Osteoblast (primary cell): ENCODE data around the gene ACSM4. TPM values are rescaled to one million over a fixed set of nuclear protein-coding genes. Genes with fewer than 3 reads are reported as not detected.

Experiments
- DNase-seq: peaks from one replicate; pipeline ENCODE4 v3.0.0; 2011; ENCODE audit warnings: low spot score, mixed read lengths; ENCODE audit not compliant: insufficient read length; ENCODE audit errors: missing footprints
- H2AFZ ChIP-seq: 2 replicates; pipeline ENCODE4 v1.6.0; 2011; ENCODE audit warnings: mild to moderate bottlenecking, low read length
- H3K27ac ChIP-seq: 2 replicates; pipeline ENCODE4 v1.5.1; 2011; ENCODE audit warnings: mild to moderate bottlenecking, low read depth, low read length, moderate library complexity
- H3K27me3 ChIP-seq: 2 replicates; pipeline ENCODE4 v1.6.0; 2012; ENCODE audit warnings: mild to moderate bottlenecking, control low read depth, inconsistent platforms, low read length, moderate library complexity; ENCODE audit not compliant: insufficient read depth
- H3K36me3 ChIP-seq: 2 replicates; pipeline ENCODE4 v1.5.1; 2011; ENCODE audit warnings: mild to moderate bottlenecking, low read length, control low read depth, moderate library complexity; ENCODE audit not compliant: insufficient read depth
- H3K4me1 ChIP-seq: 2 replicates; pipeline ENCODE4 v1.5.1; 2011; ENCODE audit warnings: mild to moderate bottlenecking, low read length, control low read depth, moderate library complexity; ENCODE audit not compliant: insufficient read depth
- H3K4me2 ChIP-seq: 2 replicates; pipeline ENCODE4 v1.6.0; 2011; ENCODE audit warnings: mild to moderate bottlenecking, low read length; ENCODE audit not compliant: insufficient read depth
- H3K4me3 ChIP-seq: fragments of 200-600 bp; sonication (generic); 3 replicates; pipeline ENCODE4 v1.5.1; 2012; ENCODE audit warnings: mild to moderate bottlenecking, low read length, inconsistent platforms; ENCODE audit not compliant: insufficient read depth
- H3K79me2 ChIP-seq: 2 replicates; pipeline ENCODE4 v1.6.0; 2012; ENCODE audit warnings: mild to moderate bottlenecking, low read length, control low read depth, inconsistent platforms; ENCODE audit not compliant: insufficient read depth
- H3K9me3 ChIP-seq: 2 replicates; pipeline ENCODE4 v1.5.1; 2011; ENCODE audit warnings: low read depth, low read length, control low read depth
- H4K20me1 ChIP-seq: 2 replicates; pipeline ENCODE4 v1.6.0; 2012; ENCODE audit warnings: mild to moderate bottlenecking, low read length, control low read depth; ENCODE audit not compliant: insufficient read depth
- total RNA-seq: library from RNA; depleted of rRNA; stranded (reverse); fragments of >200 nt; gene quantifications from 2 replicates; pipeline ENCODE4 v1.2.3, GENCODE V29; 2012
- TF ChIP-seq, protein P1 (sequence below): IDR thresholded peaks from 2 replicates; pipeline ENCODE4 v1.5.1; 2011; ENCODE audit warnings: mild to moderate bottlenecking, low read depth, low read length, moderate library complexity; ENCODE audit errors: extremely low read depth

ACSM4 gene
- total RNA-seq, 1 donor: not detected

DNA sequence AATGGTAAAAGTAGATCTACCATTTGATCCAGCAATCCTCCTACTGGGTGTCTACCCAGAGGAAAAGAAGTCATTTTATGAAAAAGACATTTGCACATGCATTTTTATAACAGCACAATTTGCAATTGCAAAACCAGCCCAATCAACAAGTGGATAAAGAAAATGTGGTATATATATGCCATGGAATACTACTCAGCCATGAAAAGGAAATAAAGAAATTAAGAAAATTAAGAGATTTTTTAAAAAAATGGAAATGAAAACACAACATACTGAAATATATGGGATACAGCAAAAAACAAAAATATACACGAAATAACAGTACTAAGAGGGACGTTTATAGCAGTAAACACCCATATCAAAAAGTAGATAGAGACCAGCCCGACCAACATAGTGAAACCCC lies 58.9 kb downstream of the ACSM4 start:
- H2AFZ ChIP-seq: no peak overlapping the region
- no peaks in the 10 kb centered on the region for H3K79me2 ChIP-seq
- H3K4me1 ChIP-seq: no peaks in the 10 kb centered on the region
- H3K36me3 ChIP-seq: no peaks in the 10 kb centered on the region
- H3K27me3 ChIP-seq: no peaks in the 10 kb centered on the region
- H3K4me2 ChIP-seq: no peak overlapping the region
- H3K27ac ChIP-seq: no peak overlapping the region
- DNase-seq: no peak
- H4K20me1 ChIP-seq: no peaks in the 10 kb centered on the region
- H3K4me3 ChIP-seq: no peak overlapping the region
- TF ChIP-seq, protein P1, sequence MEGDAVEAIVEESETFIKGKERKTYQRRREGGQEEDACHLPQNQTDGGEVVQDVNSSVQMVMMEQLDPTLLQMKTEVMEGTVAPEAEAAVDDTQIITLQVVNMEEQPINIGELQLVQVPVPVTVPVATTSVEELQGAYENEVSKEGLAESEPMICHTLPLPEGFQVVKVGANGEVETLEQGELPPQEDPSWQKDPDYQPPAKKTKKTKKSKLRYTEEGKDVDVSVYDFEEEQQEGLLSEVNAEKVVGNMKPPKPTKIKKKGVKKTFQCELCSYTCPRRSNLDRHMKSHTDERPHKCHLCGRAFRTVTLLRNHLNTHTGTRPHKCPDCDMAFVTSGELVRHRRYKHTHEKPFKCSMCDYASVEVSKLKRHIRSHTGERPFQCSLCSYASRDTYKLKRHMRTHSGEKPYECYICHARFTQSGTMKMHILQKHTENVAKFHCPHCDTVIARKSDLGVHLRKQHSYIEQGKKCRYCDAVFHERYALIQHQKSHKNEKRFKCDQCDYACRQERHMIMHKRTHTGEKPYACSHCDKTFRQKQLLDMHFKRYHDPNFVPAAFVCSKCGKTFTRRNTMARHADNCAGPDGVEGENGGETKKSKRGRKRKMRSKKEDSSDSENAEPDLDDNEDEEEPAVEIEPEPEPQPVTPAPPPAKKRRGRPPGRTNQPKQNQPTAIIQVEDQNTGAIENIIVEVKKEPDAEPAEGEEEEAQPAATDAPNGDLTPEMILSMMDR: no peak
- no peaks in the 10 kb centered on the region for H3K9me3 ChIP-seq

DNA sequence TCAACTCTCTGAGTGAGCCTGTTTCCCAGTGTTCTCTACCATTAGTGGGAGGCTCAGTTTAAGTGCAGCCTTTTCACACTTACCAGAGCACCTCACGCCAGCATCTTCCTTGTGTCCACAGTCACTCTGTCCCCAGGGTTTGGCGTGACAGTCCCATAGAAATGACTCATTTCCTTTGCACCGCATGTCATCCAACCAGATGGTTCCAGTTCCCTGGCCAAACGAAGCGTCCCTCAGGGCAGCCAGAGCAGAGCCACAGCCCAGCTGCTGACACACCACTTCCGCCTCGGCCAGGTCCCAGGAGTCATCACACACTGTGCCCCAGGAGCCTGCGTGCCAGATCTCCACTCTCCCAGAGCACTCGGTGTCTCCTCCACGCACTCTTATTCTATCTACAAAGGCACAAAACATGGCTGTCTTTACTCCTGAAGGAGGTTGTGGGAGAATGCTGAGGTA lies 65.4 kb downstream of the ACSM4 start:
- Histone ChIP-seq H3K4me2 (no peak overlapping the region), H3K4me3 (no peak overlapping the region), H3K27ac (no peak overlapping the region), H3K79me2 (no peaks in the 10 kb centered on the region), H4K20me1 (no peaks in the 10 kb centered on the region), H3K4me1 (no peaks in the 10 kb centered on the region), H3K36me3 (no peaks in the 10 kb centered on the region), H3K9me3 (no peaks in the 10 kb centered on the region), H2AFZ (peak overlapping the region; percentile 41), H3K27me3 (no peaks in the 10 kb centered on the region)
- TF ChIP-seq, protein P1: no peak
- no peak for DNase-seq

DNA sequence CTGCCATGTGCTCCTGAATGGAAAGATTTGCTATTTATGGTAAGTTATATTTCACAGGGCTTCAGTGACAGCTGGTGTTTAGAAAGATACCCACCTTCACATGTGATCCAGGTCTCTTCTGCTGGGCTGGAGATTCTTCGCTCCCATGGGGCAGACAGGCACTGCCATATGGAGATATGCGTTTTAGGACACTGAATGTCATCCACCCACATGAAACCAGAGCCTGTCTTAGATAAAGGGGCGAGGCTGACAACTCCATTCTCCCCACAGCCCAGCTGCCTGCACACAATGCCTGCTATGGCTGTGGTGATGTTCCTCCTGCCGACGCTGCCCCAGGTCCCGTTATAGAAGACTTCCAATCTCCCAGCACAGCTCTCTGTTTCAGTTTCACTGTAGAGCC lies 69.4 kb downstream of the ACSM4 start:
- no peak for DNase-seq
- H3K27me3 ChIP-seq: no peaks in the 10 kb centered on the region
- TF ChIP-seq, protein P1: no peak

DNA sequence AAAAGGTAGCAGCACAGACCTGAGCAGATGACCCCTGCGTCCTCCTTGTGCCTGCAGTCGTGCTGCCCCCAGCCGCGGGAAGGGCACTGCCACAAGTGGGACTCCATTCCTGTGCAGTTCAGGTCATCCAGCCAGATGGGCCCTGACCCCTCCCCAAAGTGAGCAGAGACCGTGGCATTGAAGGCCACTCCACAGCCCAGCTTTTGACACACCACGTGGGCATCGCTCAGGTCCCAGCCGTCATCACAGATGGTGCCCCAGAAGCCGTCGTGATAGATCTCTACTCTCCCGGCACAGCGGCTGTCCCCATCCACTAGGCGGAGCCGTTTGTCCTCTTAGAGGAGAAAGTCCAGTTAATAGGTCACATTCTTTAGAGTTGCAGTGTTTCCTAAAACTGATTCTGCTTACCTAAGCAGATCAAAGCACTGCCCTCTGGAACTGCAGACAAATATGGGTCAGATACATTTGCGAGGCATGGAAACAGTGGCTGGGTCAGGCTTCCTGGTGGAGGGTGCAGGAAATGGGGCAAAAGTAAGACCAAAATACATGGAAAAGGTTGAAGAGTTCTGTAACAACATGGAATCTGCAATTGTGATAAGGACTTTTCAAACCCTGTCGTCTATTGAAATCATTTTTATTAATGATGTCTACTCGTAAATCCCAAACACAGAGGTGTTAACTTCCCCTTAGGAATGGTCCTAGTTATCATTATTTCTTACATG lies 70.7 kb downstream of the ACSM4 start:
- H2AFZ ChIP-seq: peak overlapping the region; percentile 41
- TF ChIP-seq, protein P1: peak; percentile 60
- H3K4me1 ChIP-seq: no peaks in the 10 kb centered on the region
- DNase-seq: peak; percentile 72
- H4K20me1 ChIP-seq: no peaks in the 10 kb centered on the region
- no peak overlapping the region for H3K4me3 ChIP-seq
- no peaks in the 10 kb centered on the region for H3K79me2 ChIP-seq
- no peaks in the 10 kb centered on the region for H3K36me3 ChIP-seq
- H3K9me3 ChIP-seq: no peaks in the 10 kb centered on the region
- no peaks in the 10 kb centered on the region for H3K27me3 ChIP-seq
- H3K27ac ChIP-seq: no peak overlapping the region
- H3K4me2 ChIP-seq: no peak overlapping the region

More for the DNA sequence above, 69.4 kb downstream of the ACSM4 start:
- Histone ChIP-seq H3K4me1 (no peaks in the 10 kb centered on the region), H3K79me2 (no peaks in the 10 kb centered on the region), H4K20me1 (no peaks in the 10 kb centered on the region), H2AFZ (no peak overlapping the region), H3K27ac (no peak overlapping the region), H3K4me3 (no peak overlapping the region), H3K36me3 (no peaks in the 10 kb centered on the region), H3K4me2 (no peak overlapping the region), H3K9me3 (no peaks in the 10 kb centered on the region)
